Skeletal muscle tissue (tissue), 4 donors: Measurements from ENCODE around the gene GABRR2. TPM values are rescaled to one million over a fixed set of nuclear protein-coding genes. Genes with fewer than 3 reads are reported as not detected.
A peak's percentile ranks its signal among the peaks of the same experiment; 100 is the strongest.
"Not testable (repeated sequence)": the region's sequence is repeated elsewhere in the genome, so short reads cannot be mapped to it uniquely, and the experiment has no call there.

Experiments
- H3K27ac ChIP-seq: one replicate; pipeline ENCODE4 v1.7.0; 2013; ENCODE audit warnings: mild to moderate bottlenecking, low read depth, low read length, inconsistent platforms
- H3K27me3 ChIP-seq, 3 donors: one replicate each; pipeline ENCODE4 v1.7.0; 2013; ENCODE audit warnings: low read length in 3 of 3; ENCODE audit not compliant: control insufficient read depth in 3 of 3, insufficient read depth in 3 of 3
- H3K36me3 ChIP-seq, 3 donors: one replicate each; pipeline ENCODE4 v1.7.0; 2013; ENCODE audit warnings: low read length in 3 of 3; ENCODE audit not compliant: control insufficient read depth in 3 of 3, insufficient read depth in 3 of 3
- H3K4me1 ChIP-seq, 3 donors: one replicate each; pipeline ENCODE4 v1.7.0; 2013; ENCODE audit warnings: low read length in 3 of 3, mild to moderate bottlenecking in 3 of 3; ENCODE audit not compliant: control insufficient read depth in 3 of 3, insufficient read depth in 3 of 3
- H3K4me3 ChIP-seq, 3 donors: one replicate each; pipeline ENCODE4 v1.7.0; 2013; ENCODE audit warnings: low read length in 3 of 3
- H3K9ac ChIP-seq, 3 donors: one replicate each; pipeline ENCODE4 v1.7.0; 2013; ENCODE audit warnings: low read length in 3 of 3, mild to moderate bottlenecking in 3 of 3, moderate library complexity in 2 of 3, low read depth in 1 of 3
- H3K9me3 ChIP-seq, 3 donors: one replicate each; pipeline ENCODE4 v1.7.0; 2013; ENCODE audit warnings: low read length in 3 of 3; ENCODE audit not compliant: control insufficient read depth in 3 of 3
- total RNA-seq: library from RNA; depleted of rRNA; stranded (reverse); fragments of >200 nt; gene quantifications from one replicate; pipeline ENCODE4 v1.2.3, GENCODE V29; 2014
- donor health status: Osteomylitis.

Gene GABRR2
- total RNA-seq, 1 donor from 2014 or later: not detected

- Histone ChIP-seq H3K9me3 (no peaks in the 10 kb centered on the region), H3K9ac (no peak overlapping the region), H3K4me3 (no peak overlapping the region), H3K27ac (no peak overlapping the region), H3K4me1 (no peaks in the 10 kb centered on the region), H3K36me3 (no peaks in the 10 kb centered on the region), H3K27me3 (no peaks in the 10 kb centered on the region)
Measured at GRCh38 chr6:89252907-89253306, 62.2 kb downstream of the GABRR2 start.

- Histone ChIP-seq H3K9me3 (no peaks in the 10 kb centered on the region), H3K4me1 (no peaks in the 10 kb centered on the region), H3K27me3 (no peaks in the 10 kb centered on the region), H3K36me3 (no peaks in the 10 kb centered on the region), H3K4me3 (no peak overlapping the region), H3K27ac (no peak overlapping the region), H3K9ac (no peak overlapping the region)
Measured at GRCh38 chr6:89251976-89252375, 63.1 kb downstream of the GABRR2 start.

- Histone ChIP-seq H3K4me1 (no peaks in the 10 kb centered on the region), H3K36me3 (no peaks in the 10 kb centered on the region), H3K27me3 (no peaks in the 10 kb centered on the region), H3K9ac (no peak overlapping the region), H3K9me3 (no peaks in the 10 kb centered on the region), H3K27ac (no peak overlapping the region), H3K4me3 (no peak overlapping the region)
Measured at GRCh38 chr6:89251170-89251569, 63.9 kb downstream of the GABRR2 start.

GRCh38 chr6:89250239-89250638 lies 64.9 kb downstream of the GABRR2 start:
- Histone ChIP-seq H3K9ac (no peak overlapping the region), H3K27me3 (no peaks in the 10 kb centered on the region)

GRCh38 chr6:89244241-89244985 lies 70.7 kb downstream of the GABRR2 start:
- Histone ChIP-seq H3K9ac (no peak overlapping the region), H3K9me3 (no peaks in the 10 kb centered on the region), H3K27ac (no peak overlapping the region), H3K4me1 (peaks cover 0 to 8% (median 0%) of the 10 kb centered on the region in 3 donors), H3K36me3 (no peaks in the 10 kb centered on the region), H3K4me3 (no peak overlapping the region), H3K27me3 (no peaks in the 10 kb centered on the region)

More at GRCh38 chr6:89250239-89250638, 64.9 kb downstream of the GABRR2 start:
- Histone ChIP-seq H3K9me3 (no peaks in the 10 kb centered on the region), H3K4me1 (no peaks in the 10 kb centered on the region), H3K4me3 (no peak overlapping the region), H3K36me3 (no peaks in the 10 kb centered on the region), H3K27ac (no peak overlapping the region)

- H3K9me3 ChIP-seq: no peaks in the 10 kb centered on the region
- H3K27ac ChIP-seq: no peak overlapping the region
- H3K4me1 ChIP-seq: peaks cover 0 to 8% (median 0%) of the 10 kb centered on the region in 3 donors
- H3K9ac ChIP-seq: no peak overlapping the region
- H3K36me3 ChIP-seq: no peaks in the 10 kb centered on the region
- no peak overlapping the region for H3K4me3 ChIP-seq
- H3K27me3 ChIP-seq: no peaks in the 10 kb centered on the region
Measured at GRCh38 chr6:89243331-89243629, 71.8 kb downstream of the GABRR2 start.

GRCh38 chr6:89242574-89243330 lies 72.3 kb downstream of the GABRR2 start:
- Histone ChIP-seq H3K4me3 (no peak overlapping the region), H3K4me1 (peaks cover 0 to 8% (median 0%) of the 10 kb centered on the region in 3 donors), H3K9me3 (no peaks in the 10 kb centered on the region), H3K9ac (peak overlapping the region in 2 of 3 donors; percentile 40 to 58), H3K27ac (no peak overlapping the region), H3K27me3 (no peaks in the 10 kb centered on the region), H3K36me3 (no peaks in the 10 kb centered on the region)

GRCh38 chr6:89239338-89239737 lies 75.8 kb downstream of the GABRR2 start:
- no peak overlapping the region for H3K9ac ChIP-seq
- no peaks in the 10 kb centered on the region for H3K27me3 ChIP-seq
- no peaks in the 10 kb centered on the region for H3K36me3 ChIP-seq
- peaks cover 0 to 8% (median 0%) of the 10 kb centered on the region in 3 donors for H3K4me1 ChIP-seq
- no peak overlapping the region for H3K27ac ChIP-seq
- no peaks in the 10 kb centered on the region for H3K9me3 ChIP-seq
- H3K4me3 ChIP-seq: no peak overlapping the region

- no peak overlapping the region for H3K27ac ChIP-seq
- H3K9ac ChIP-seq: no peak overlapping the region
- no peaks in the 10 kb centered on the region for H3K27me3 ChIP-seq
- no peaks in the 10 kb centered on the region for H3K36me3 ChIP-seq
- H3K4me1 ChIP-seq: peaks cover 0 to 1% (median 0%) of the 10 kb centered on the region in 3 donors
- no peak overlapping the region for H3K4me3 ChIP-seq
- no peaks in the 10 kb centered on the region for H3K9me3 ChIP-seq
Measured at GRCh38 chr6:89237158-89237557, 77.9 kb downstream of the GABRR2 start.

GRCh38 chr6:89233605-89234004 lies 81.5 kb downstream of the GABRR2 start:
- not testable (repeated sequence) for H3K9me3 ChIP-seq, H3K9ac ChIP-seq, H3K4me3 ChIP-seq, H3K27me3 ChIP-seq, H3K27ac ChIP-seq, H3K36me3 ChIP-seq, H3K4me1 ChIP-seq
